K562 (cell line): ENCODE measurements around the gene AQP2. TPM values are rescaled to one million over a fixed set of nuclear protein-coding genes. Genes with fewer than 3 reads are reported as not detected.

Experiments
- ATF1 ChIP-seq, 2 experiments: fragments of 450-650 bp in 1 of 2; IDR thresholded peaks; 2 replicates each; pipeline ENCODE4 v1.6.1; 2016; ENCODE audit warnings: missing compliant biosample characterization in 1 of 2, missing genetic modification characterization in 1 of 2
- CEBPG ChIP-seq, 3 experiments: fragments of 200-800 bp in 1 of 3; sonication (Bioruptor generic) in 1 of 3; sonication (generic) in 1 of 3; formaldehyde crosslinking in 1 of 3; IDR thresholded peaks in 2 of 3; conservative IDR thresholded peaks in 1 of 3; 2 replicates each; pipeline versions ENCODE4 v1.6.1 to v1.8.0; 2016 to 2022; ENCODE audit warnings: missing compliant biosample characterization in 2 of 3, missing genetic modification characterization in 2 of 3, mild to moderate bottlenecking in 1 of 3, missing genetic modification reagents in 1 of 3
- E2F8 ChIP-seq: fragments of 450-650 bp; IDR thresholded peaks from 2 replicates; pipeline ENCODE4 v1.7.1; 2018; ENCODE audit warnings: mild to moderate bottlenecking, low read depth; ENCODE audit not compliant: partially characterized antibody
- ETS1 ChIP-seq: conservative IDR thresholded peaks from 2 replicates; pipeline ENCODE4 v1.6.1; 2011; ENCODE audit warnings: low read depth, mild to moderate bottlenecking, low read length; ENCODE audit not compliant: control insufficient read depth
- HLTF ChIP-seq: fragments of 450-650 bp; IDR thresholded peaks from 2 replicates; pipeline ENCODE4 v1.6.1; 2016
- MLLT1 ChIP-seq, 2 experiments: fragments of 450-650 bp; IDR thresholded peaks; 2 replicates each; pipeline ENCODE4 v1.6.1; 2016
- NBN ChIP-seq: fragments of 450-650 bp; IDR thresholded peaks from 2 replicates; pipeline ENCODE4 v1.6.1; 2016; ENCODE audit warnings: low read depth, mild to moderate bottlenecking
- POU5F1 ChIP-seq: fragments of 150-350 bp; IDR thresholded peaks from 2 replicates; pipeline ENCODE4 v1.6.1; 2014; ENCODE audit warnings: borderline replicate concordance, low read length, low read depth, mild to moderate bottlenecking; ENCODE audit not compliant: partially characterized antibody
- RBM14 ChIP-seq: fragments of 200-400 bp; formaldehyde crosslinking; IDR thresholded peaks from 2 replicates; pipeline ENCODE4 v1.6.1; 2018; ENCODE audit warnings: low read depth, mild to moderate bottlenecking, low read length, moderate library complexity, borderline replicate concordance; ENCODE audit not compliant: insufficient read depth
- RNF219 ChIP-seq: fragments of 250-450 bp; sonication (Bioruptor Pico); IDR thresholded peaks from 2 replicates; pipeline ENCODE4 v1.5.0; 2022; ENCODE audit warnings: mild to moderate bottlenecking
- SAFB2 ChIP-seq: fragments of 200-400 bp; formaldehyde crosslinking; IDR thresholded peaks from 2 replicates; pipeline ENCODE4 v1.6.1; 2018; ENCODE audit warnings: borderline replicate concordance, low read length, low read depth, moderate library complexity; ENCODE audit not compliant: severe bottlenecking
- SNAPC5 ChIP-seq: fragments of 250-450 bp; sonication (Bioruptor Pico); IDR thresholded peaks from 2 replicates; pipeline ENCODE4 v1.8.0; 2021; ENCODE audit warnings: moderate library complexity, mild to moderate bottlenecking, inconsistent platforms
- U2AF1 ChIP-seq: fragments of 200-400 bp; formaldehyde crosslinking; optimal IDR thresholded peaks from 2 replicates; pipeline ENCODE3; 2017; ENCODE audit warnings: mild to moderate bottlenecking, low read depth, low read length, moderate library complexity
- ZBTB26 ChIP-seq: fragments of 450-650 bp; formaldehyde crosslinking; IDR thresholded peaks from 2 replicates; pipeline ENCODE4 v1.4.0; 2022; ENCODE audit warnings: missing genetic modification characterization
- ZBTB7A ChIP-seq: IDR thresholded peaks from 2 replicates; pipeline ENCODE4 v1.6.1; 2011; ENCODE audit warnings: low read depth, mild to moderate bottlenecking, low read length, moderate library complexity, borderline replicate concordance; ENCODE audit not compliant: control insufficient read depth
- ZKSCAN3 ChIP-seq: fragments of 250-450 bp; sonication (Bioruptor Pico); IDR thresholded peaks from 2 replicates; pipeline ENCODE4 v1.4.0; 2020
- ZNF263 ChIP-seq: sonication (generic); formaldehyde crosslinking; IDR thresholded peaks from 2 replicates; pipeline ENCODE4 v1.8.0; 2022; ENCODE audit warnings: mild to moderate bottlenecking, missing genetic modification reagents, borderline replicate concordance
- polyA plus RNA-seq, 8 experiments: library from polyadenylated mRNA; depleted of rRNA in 4 of 8; stranded (reverse) in 5 of 8; unstranded in 3 of 8; fragments of >200 nt; fragmentation: Nextera tagmentation in 2 of 8; fragmentation: Illumina TruSeq in 1 of 8; extraction: Ambion mirVana in 2 of 8; extraction: Trizol in 1 of 8; gene quantifications; 2 replicates each; pipeline versions ENCODE4 v1.2.1 to v1.2.3, GENCODE V29; 2011 to 2014; ENCODE audit warnings: inconsistent platforms in 1 of 8, missing spikeins in 1 of 8
- total RNA-seq, 7 experiments: library from RNA; depleted of rRNA in 6 of 7; stranded (reverse); fragments of >200 nt in 6 of 7; fragmentation: Illumina TruSeq in 2 of 7; extraction: Trizol in 2 of 7; gene quantifications; 2 replicates each; pipeline versions ENCODE4 v1.2.1 to v1.2.3, GENCODE V29; 2011 to 2021; ENCODE audit warnings: low replicate concordance in 1 of 7

Gene AQP2
- total and polyA plus RNA-seq, 9 of the 15 experiments (the other 6 are each of a cell fraction or from before 2014, with no cell fraction given): not detected

GRCh38 chr12:49983892-49984291 is 33.4 kb downstream of the AQP2 start (continued):
- TF ChIP-seq POU5F1 (no peak), MLLT1 (IDR thresholded peaks at IDR 0.05) (no peak), ETS1 (peak; percentile 48; the same call in 1 of the 2 replicates), U2AF1 (no peak), NBN (no peak), RNF219 (CRISPR knock-in tag) (no peak), ZBTB26 (CRISPR knock-in tag) (no peak), E2F8 (no peak), RBM14 (no peak), SAFB2 (no peak), SNAPC5 (CRISPR knock-in tag) (no peak), ZKSCAN3 (CRISPR knock-in tag) (no peak), ATF1 (CRISPR knock-in tag; IDR thresholded peaks at IDR 0.05) (no peak), ATF1 (tag; IDR thresholded peaks at IDR 0.05) (no peak), ZBTB7A (no peak), ZNF263 (CRISPR knock-in tag) (no peak), CEBPG (CRISPR knock-in tag; IDR thresholded peaks at IDR 0.05) (no peak), CEBPG (tag; conservative IDR thresholded peaks at IDR 0.05 in 1 of 2, IDR thresholded peaks at IDR 0.05 in 1 of 2) (no peak), HLTF (no peak)
